Lower leg skin (tissue), 4 donors: ENCODE results near the gene C1QL4. TPM values are rescaled to one million over a fixed set of nuclear protein-coding genes. Genes with fewer than 3 reads are reported as not detected.
"Not testable (repeated sequence)": the region's sequence is repeated elsewhere in the genome, so short reads cannot be mapped to it uniquely, and the experiment has no call there.

Experiments used
- DNase-seq, 2 donors: peaks; one replicate each; pipeline ENCODE4 v3.0.0-alpha.2; 2019; ENCODE audit warnings: low spot score in 2 of 2
- H3K4me3 ChIP-seq: fragments of 200-600 bp; sonication (generic); 2 replicates; pipeline ENCODE4 v1.5.1; 2017; ENCODE audit warnings: mild to moderate bottlenecking, low read depth; ENCODE audit not compliant: poor library complexity, severe bottlenecking
- POLR2A ChIP-seq, 2 donors: fragments of 450-650 bp; IDR thresholded peaks; one replicate each; pipeline ENCODE4 v1.6.1; 2016 to 2017; ENCODE audit warnings: antibody characterized with exemption in 2 of 2, mild to moderate bottlenecking in 1 of 2, moderate library complexity in 1 of 2
- whole genome bisulfite sequencing, 2 donors: methylation state at CpG; one replicate each; pipeline ENCODE4 v1.1.5; 2018; 5-methylcytosine and 5-hydroxymethylcytosine counted together
- intact Hi-C: fragments of 100-400 bp; cut with DNase I; formaldehyde crosslinking; loops from one replicate; pipeline ENCODE4 v1.15.0; 2023; ENCODE audit warnings: low total_unique reads
- total RNA-seq, 4 donors: library from RNA; depleted of rRNA; stranded (reverse); fragments of >200 nt; gene quantifications; one replicate each; pipeline ENCODE4 v1.1.0, GENCODE V29; 2016
- TF ChIP-seq, protein P1 (sequence below), 3 donors: fragments of 450-650 bp; IDR thresholded peaks; one replicate each; pipeline ENCODE4 v1.5.1; 2016; ENCODE audit warnings: antibody characterized with exemption in 3 of 3, mild to moderate bottlenecking in 3 of 3, moderate library complexity in 2 of 3

Gene C1QL4
- total RNA-seq, 4 donors from 2014 or later = 0.62 to 2.5 (median 1.1) TPM; not detected in 1

DNA sequence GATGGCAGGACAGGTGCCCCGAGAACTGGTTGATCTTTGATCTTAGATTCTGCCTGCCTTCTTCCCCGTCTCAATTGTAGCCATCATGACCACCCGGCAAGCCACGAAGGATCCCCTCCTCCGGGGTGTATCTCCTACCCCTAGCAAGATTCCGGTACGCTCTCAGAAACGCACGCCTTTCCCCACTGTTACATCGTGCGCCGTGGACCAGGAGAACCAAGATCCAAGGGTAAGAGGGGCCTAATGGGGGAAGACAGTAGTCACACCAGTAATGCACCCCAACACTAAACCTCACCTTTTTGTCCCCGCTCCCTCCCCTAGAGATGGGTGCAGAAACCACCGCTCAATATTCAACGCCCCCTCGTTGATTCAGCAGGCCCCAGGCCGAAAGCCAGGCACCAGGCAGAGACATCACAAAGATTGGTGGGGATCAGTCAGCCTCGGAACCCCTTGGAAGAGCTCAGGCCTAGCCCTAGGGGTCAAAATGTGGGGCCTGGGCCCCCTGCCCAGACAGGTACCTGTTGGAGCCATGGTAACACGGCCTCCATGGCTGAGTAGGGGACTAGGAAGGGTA is 13.4 kb downstream of the C1QL4 start:
- H3K4me3 ChIP-seq = no peak overlapping the region
- TF ChIP-seq, protein P1, sequence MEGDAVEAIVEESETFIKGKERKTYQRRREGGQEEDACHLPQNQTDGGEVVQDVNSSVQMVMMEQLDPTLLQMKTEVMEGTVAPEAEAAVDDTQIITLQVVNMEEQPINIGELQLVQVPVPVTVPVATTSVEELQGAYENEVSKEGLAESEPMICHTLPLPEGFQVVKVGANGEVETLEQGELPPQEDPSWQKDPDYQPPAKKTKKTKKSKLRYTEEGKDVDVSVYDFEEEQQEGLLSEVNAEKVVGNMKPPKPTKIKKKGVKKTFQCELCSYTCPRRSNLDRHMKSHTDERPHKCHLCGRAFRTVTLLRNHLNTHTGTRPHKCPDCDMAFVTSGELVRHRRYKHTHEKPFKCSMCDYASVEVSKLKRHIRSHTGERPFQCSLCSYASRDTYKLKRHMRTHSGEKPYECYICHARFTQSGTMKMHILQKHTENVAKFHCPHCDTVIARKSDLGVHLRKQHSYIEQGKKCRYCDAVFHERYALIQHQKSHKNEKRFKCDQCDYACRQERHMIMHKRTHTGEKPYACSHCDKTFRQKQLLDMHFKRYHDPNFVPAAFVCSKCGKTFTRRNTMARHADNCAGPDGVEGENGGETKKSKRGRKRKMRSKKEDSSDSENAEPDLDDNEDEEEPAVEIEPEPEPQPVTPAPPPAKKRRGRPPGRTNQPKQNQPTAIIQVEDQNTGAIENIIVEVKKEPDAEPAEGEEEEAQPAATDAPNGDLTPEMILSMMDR (IDR thresholded peaks at IDR 0.05) = no peak
- no peak for TF ChIP-seq POLR2A (IDR thresholded peaks at IDR 0.05)
- 9 to 13% methylated on average over 19 of the region's 19 CpGs for WGBS, 2 donors
- peak in 1 of 2 donors; percentile 45 for DNase-seq
- intact Hi-C loops = no loop called here

DNA sequence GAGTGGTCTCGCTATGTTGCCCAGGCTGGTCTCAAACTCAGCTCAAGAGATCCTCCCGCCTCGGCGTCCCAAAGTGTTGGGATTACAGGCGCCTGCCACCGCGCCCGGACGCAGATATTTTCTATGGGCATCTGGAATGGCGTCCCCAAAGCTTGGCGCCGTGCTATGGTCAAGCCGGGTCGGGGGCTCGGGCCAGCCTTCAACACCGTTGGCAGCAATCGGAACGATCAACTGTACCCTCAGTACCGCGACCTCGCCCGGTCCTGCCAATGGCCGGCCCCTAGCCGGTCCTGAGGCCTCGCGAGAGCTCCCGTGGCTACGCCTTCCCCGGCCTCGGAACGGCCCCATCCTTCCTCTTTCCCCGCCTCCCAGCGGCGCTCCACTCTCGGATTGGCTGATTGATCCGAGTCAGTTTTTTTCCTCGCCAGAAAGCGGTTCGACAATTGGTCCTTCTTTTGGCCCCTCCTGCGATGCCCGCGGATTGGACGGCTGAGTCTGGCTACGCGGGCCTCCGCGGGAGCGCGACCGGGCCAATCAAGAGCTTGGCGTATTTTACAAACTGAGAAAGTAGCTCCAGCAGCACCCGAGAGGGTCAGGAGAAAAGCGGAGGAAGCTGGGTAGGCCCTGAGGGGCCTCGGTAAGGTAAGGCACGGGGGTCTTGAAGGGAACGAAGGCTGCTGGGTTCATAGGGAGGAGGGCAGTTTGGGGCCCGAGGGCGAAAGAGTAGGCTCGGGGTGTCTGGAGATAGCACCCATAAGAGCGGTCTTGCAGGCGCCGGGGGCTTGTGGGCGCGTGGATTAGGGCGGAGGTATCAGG is 14.1 kb downstream of the C1QL4 start, which contains the start of gene TROAP:
TROAP (plus strand) TSS at position 548 of the 816 bp plus-strand sequence. CDS start 354 bp downstream, outside the sequence.
- intact Hi-C loops = no loop called here
- peak; percentile 98 to 99 for DNase-seq
- 0 to 1% methylated on average over 59 to 62 of the region's 65 CpGs for WGBS, 2 donors
- TF ChIP-seq, protein P1 (IDR thresholded peaks at IDR 0.05) = no peak
- no peak for TF ChIP-seq POLR2A (IDR thresholded peaks at IDR 0.05)
- peak within 1 kb of the TSS; percentile 44 for H3K4me3 ChIP-seq

DNA sequence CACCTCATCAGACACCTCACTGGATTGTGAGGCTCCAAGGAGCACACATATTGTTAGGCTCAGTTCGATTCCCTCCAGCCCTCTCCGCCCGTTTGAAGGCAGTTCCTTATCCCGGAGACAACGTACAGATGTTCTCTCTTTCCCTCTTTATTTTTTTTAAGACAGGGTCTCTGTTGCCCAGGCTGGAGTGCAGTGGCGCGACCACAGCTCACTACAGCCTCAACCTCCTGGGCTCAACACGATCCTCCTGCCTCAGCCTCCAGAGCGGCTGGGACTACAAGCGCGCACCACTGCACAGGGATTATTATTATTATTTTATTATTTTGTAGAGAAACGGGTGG is 14.7 kb downstream of the C1QL4 start:
- no peak for DNase-seq
- intact Hi-C loops = no loop called here
- 31 to 34% methylated on average over 12 of the region's 12 CpGs for WGBS, 2 donors
- TF ChIP-seq POLR2A (IDR thresholded peaks at IDR 0.05) = no peak
- TF ChIP-seq, protein P1 (IDR thresholded peaks at IDR 0.05) = no peak
- H3K4me3 ChIP-seq = peak overlapping the region; percentile 44

DNA sequence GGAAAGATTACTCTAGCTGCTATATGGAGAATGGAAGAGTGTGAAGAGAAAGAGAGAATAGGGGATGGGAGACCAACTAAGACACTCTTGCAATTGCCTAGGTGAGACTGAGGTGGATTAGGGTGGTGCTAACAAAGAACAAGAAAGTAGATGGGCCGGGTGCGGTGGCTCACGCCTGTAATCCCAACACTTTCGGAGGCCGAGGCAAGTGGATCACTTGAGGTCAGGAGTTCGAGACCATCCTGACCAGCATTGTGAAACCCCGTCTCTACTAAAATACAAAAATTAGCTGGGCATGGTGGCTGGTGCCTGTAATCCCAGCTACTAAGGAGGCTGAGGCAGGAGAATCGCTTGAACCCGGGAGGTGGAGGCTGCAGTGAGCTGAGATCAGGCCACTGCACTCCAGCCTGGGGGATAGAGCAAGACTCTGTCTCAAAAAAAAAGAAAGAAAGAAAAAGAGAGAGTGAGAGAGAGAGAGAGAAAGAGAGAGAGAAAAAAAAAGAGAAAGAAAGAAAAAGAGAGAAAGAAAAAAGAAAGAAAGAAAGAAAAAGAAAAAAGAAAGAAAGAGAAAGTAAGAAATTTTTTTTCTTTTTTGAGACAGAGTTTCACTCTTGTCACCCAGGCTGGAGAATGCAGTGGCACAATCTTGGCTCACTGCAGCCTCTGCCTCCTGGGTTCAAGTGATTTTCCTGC is 16.4 kb downstream of the C1QL4 start:
- DNase-seq, intact Hi-C loops, H3K4me3 ChIP-seq: not testable (repeated sequence)
- 93 to 95% methylated on average over 9 of the region's 9 CpGs for WGBS, 2 donors

DNA sequence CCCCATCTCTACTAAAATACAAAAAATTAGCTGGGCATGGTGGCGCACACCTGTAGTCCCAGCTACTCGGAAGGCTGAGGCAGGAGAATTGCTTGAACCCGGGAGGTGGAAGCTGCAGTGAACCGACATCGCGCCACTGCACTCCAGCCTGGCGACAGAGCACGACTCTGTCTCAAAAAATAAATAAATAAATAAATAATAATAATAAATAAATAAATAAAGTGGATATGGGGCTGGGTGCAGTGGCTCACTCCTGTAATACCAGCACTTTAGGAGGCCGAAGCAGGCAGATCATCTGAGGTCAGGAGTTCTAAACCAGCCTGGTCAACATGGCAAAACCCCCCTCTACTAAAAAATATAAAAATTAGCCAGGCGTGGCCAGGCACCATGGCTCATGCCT is 19.9 kb downstream of the C1QL4 start:
- DNase-seq, H3K4me3 ChIP-seq, intact Hi-C loops: not testable (repeated sequence)
- WGBS, 2 donors = 92 to 93% methylated on average over 10 of the region's 10 CpGs

DNA sequence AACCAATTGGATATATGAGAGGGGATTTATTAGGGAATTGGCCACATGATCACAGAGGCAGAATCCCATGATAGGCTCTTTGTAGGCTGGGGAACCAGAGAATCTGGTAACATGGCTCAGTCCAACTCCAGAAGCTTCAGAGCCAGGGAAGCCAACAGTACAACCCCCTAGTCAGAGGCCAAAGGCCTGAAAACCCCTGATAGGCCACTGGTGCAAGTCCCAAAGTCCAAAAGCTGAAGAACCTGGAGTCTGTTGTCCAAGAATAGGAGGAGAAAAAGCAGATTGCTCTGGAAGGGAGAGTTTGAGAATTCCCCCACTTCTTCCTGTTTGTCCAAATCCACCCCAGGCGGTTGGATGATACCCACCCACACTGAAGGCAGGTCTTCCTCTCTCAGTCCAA is 22.2 kb downstream of the C1QL4 start:
- 85 to 94% methylated on average over 1 of the region's 1 CpG for WGBS, 2 donors
- H3K4me3 ChIP-seq = no peak overlapping the region
- no peak for DNase-seq
- TF ChIP-seq, protein P1 (IDR thresholded peaks at IDR 0.05) = no peak
- no peak for TF ChIP-seq POLR2A (IDR thresholded peaks at IDR 0.05)
- intact Hi-C loops = no loop called here

DNA sequence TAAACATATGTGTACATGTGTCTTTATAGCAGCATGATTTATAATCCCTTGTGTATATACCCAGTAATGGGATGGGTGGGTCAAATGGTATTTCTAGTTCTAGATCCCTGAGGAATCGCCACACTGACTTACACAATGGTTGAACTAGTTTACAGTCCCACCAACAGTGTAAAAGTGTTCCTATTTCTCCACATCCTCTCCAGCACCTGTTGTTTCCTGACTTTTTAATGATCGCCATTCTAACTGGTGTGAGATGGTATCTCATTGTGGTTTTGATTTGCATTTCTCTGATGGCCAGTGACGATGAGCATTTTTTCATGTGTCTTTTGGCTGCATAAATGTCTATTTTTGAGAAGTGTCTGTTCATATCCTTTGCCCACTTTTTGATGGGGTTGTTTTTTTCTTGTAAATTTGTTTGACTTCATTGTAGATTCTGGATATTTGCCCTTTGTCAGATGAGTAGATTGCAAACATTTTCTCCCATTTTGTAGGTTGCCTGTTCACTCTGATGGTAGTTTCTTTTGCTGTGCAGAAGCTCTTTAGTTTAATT is 26.5 kb downstream of the C1QL4 start:
- intact Hi-C loops, H3K4me3 ChIP-seq: not testable (repeated sequence)
- 69 to 78% methylated on average over 3 of the region's 3 CpGs for WGBS, 2 donors

More for the DNA sequence above, 26.5 kb downstream of the C1QL4 start:
- DNase-seq = not testable (repeated sequence)
